Thymus (tissue), 11 donors: Measurements from ENCODE around the gene SEPTIN10. TPM values are rescaled to one million over a fixed set of nuclear protein-coding genes. Genes with fewer than 3 reads are reported as not detected.

Source experiments
- DNase-seq, 9 donors: peaks; one replicate each; pipeline ENCODE4 v3.0.0-alpha.2; 2013; ENCODE audit warnings: low spot score in 9 of 9, low read depth in 6 of 9, missing footprints in 1 of 9
- H3K27ac ChIP-seq, 2 donors: one replicate each; pipeline ENCODE4 v1.5.1; 2013; ENCODE audit warnings: control low read depth in 1 of 2, low read depth in 1 of 2, low read length in 1 of 2, mild to moderate bottlenecking in 1 of 2, moderate library complexity in 1 of 2
- H3K27me3 ChIP-seq, 2 donors: one replicate each; pipeline ENCODE4 v1.5.1; 2013; ENCODE audit warnings: low read length in 1 of 2; ENCODE audit not compliant: control insufficient read depth in 2 of 2, insufficient read depth in 1 of 2
- H3K36me3 ChIP-seq, 2 donors: one replicate each; pipeline ENCODE4 v1.5.1; 2013; ENCODE audit warnings: low read length in 1 of 2, mild to moderate bottlenecking in 1 of 2, moderate library complexity in 1 of 2; ENCODE audit not compliant: control insufficient read depth in 2 of 2, insufficient read depth in 2 of 2
- H3K4me1 ChIP-seq, 2 donors: one replicate each; pipeline ENCODE4 v1.5.1; 2013; ENCODE audit warnings: low read length in 2 of 2; ENCODE audit not compliant: control insufficient read depth in 2 of 2, insufficient read depth in 2 of 2
- H3K4me3 ChIP-seq, 2 donors: one replicate each; pipeline ENCODE4 v1.5.1; 2013; ENCODE audit warnings: low read length in 2 of 2, control low read depth in 1 of 2, mild to moderate bottlenecking in 1 of 2
- H3K9me3 ChIP-seq, 2 donors: one replicate each; pipeline ENCODE4 v1.5.1; 2013; ENCODE audit warnings: low read length in 1 of 2, mild to moderate bottlenecking in 1 of 2; ENCODE audit not compliant: control insufficient read depth in 2 of 2, insufficient read depth in 1 of 2
- WGBS: extraction: QIAGEN DNeasy Blood & Tissue Kit; methylation state at CpG from one replicate; pipeline ENCODE4 v1.1.7; 2013; 5-methylcytosine and 5-hydroxymethylcytosine counted together
- polyA plus RNA-seq: library from polyadenylated mRNA; stranded (reverse); fragments of 200-250 nt; gene quantifications from one replicate; pipeline ENCODE4 v1.2.3, GENCODE V29; 2013
- total RNA-seq: library from RNA; stranded (reverse); fragments of 120-200 nt; gene quantifications from one replicate; pipeline ENCODE4 v1.2.4, GENCODE V29; 2013
- donor health status: healthy.

SEPTIN10 gene
- total and polyA plus RNA-seq, 2 donors = 27.3 to 42.4 TPM

DNA sequence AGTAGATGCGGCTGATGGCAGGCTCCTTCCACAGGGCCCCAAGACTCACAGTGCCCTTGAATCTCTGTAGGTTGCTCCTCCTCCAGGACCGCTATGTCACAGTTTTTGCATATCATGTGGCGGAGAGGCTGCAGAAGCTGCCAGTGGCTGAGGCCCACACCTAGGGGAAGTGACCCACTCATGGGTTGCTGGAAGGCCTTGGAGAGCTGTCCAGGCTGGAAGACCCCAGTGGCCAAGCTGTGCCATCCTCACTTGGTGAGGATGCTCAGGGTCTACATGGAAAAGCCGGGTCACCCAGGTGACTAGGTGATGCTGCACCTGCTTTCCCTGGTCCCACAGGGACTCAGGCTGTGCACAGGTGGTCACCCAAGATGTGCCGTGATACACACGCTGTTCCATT lies 90.6 kb downstream of the SEPTIN10 start:
- Histone ChIP-seq H3K36me3 (no peaks in the 10 kb centered on the region), H3K27me3 (no peaks in the 10 kb centered on the region), H3K4me3 (no peak overlapping the region), H3K4me1 (peaks cover 0 to 3% of the 10 kb centered on the region in 2 donors), H3K9me3 (no peaks in the 10 kb centered on the region), H3K27ac (no peak overlapping the region)
- no peak for DNase-seq
- 78% methylated on average over 6 of the region's 6 CpGs for WGBS

DNA sequence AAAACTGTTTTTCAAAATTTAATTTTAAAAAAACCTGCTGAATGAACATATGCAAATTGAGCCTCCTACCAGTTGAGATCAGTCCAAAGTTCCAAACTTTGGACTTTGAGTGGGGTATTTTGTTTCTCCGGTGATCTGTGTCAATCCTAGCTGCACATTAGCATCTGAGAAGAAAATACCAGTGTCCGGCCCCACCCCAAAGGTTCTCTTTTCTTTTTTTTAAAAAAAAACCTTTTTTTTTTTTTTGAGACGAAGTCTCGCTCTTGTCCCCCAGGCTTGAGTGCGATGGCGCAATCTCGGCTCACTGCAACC lies 91.7 kb downstream of the SEPTIN10 start:
- Histone ChIP-seq H3K4me3 (no peak overlapping the region), H3K36me3 (no peaks in the 10 kb centered on the region), H3K27ac (no peak overlapping the region), H3K27me3 (no peaks in the 10 kb centered on the region), H3K4me1 (peaks cover 0 to 10% of the 10 kb centered on the region in 2 donors), H3K9me3 (no peaks in the 10 kb centered on the region)
- DNase-seq = no peak
- WGBS = 96% methylated on average over 7 of the region's 7 CpGs

DNA sequence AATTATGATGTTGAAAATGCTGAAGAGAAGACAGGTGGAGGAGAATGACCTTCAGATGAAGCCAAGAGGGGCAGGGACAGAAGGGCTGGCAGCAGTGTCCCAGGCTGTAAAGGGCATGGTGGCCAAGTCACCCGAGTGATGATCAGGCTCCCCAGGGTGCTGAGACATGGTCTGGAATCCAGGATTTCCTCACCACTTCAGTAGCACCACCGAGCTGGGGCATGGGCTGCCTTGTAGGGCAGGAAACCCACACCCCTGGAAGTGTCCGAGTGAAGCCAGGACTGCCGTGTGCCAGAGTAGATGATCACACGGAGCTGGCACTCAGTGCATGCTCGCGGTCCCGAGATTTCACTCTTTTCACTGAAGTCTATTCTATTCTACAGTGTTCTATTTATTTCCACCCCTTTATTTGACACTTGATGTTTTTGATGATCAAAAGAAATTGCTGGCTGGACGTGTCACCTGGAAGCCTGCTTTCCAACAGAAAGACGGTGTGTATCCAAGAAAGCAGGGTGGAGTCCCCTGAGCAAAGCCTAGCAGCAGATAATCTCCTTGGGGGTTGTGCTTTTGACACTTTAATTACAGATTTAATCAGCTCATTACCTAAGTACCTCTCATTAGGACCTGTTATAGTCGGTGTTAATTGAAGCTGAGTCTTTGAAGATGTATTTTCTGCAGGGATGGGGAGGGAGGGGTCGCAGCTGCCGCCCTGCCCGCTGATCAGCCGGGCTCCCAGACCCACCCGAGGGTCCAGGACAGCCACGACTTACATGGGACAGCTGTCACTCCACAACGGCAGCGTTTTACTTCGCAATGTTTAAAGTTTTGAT lies 92.3 kb downstream of the SEPTIN10 start:
- 90% methylated on average over 20 of the region's 20 CpGs for WGBS
- H3K4me3 ChIP-seq = no peak overlapping the region
- no peak overlapping the region for H3K27ac ChIP-seq
- no peaks in the 10 kb centered on the region for H3K9me3 ChIP-seq
- DNase-seq = no peak
- H3K36me3 ChIP-seq = no peaks in the 10 kb centered on the region
- H3K27me3 ChIP-seq = no peaks in the 10 kb centered on the region
- H3K4me1 ChIP-seq = peaks cover 0 to 10% of the 10 kb centered on the region in 2 donors

DNA sequence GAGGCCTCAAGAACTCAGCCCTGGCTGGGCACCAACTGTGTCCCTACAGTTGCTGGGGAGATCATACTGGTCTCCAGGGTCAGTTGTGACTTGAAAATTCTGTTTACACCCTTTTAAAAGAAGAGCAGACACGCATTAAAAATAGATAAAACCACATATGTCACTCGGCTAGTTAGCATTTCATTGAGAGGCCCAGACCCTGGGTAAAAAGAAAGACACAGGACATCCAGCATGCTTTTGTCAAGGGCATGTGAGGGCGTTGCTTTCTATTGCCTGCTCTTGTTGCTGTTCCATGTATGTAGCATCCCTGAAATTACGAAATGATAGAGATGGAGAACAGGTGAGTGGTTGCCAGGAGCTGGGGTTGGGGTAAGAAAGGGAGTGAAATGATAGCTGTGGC lies 94.3 kb downstream of the SEPTIN10 start:
- 91% methylated on average over 4 of the region's 4 CpGs for WGBS
- Histone ChIP-seq H3K4me3 (no peak overlapping the region), H3K9me3 (no peaks in the 10 kb centered on the region), H3K36me3 (no peaks in the 10 kb centered on the region), H3K27me3 (no peaks in the 10 kb centered on the region), H3K27ac (peak overlapping the region in 1 of 2 donors; percentile 51), H3K4me1 (peaks cover 0 to 13% of the 10 kb centered on the region in 2 donors)
- no peak for DNase-seq

DNA sequence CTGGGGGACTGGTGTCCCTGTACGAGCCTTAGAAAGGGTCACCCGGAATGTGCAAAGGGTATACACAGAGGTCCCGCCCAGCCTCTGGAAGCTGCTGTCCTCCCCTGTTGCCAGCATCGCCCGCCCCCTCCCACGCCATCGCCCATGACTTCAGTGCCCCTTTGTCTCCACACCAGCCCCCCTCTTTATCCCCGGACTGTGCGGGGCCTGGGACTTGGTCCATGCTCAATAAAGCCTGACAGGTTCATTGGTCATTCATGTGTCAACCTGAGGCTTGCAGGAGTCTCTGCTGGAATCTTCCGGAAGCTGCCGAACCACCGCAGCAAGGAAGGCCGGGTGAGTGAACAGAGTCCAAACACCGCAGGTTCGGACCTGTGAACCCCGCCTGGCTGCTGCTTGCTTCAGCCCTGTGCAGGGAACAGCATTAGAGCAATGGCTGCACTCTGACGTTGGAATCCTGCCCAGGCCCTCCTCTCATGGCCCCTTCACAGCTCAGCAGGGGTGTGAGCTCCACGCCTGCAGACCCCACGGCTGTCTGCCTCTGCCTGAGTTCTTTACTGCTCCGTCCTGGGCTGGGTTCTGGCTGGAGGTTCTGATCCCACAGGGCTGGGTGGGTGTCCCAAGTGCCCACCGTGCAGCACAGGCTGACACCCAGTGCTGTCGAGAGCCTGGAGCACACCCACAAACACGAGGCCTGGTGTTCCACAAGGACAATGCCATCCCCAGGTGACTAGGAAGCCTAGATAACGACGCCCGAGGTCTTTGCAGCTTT lies 96.5 kb downstream of the SEPTIN10 start:
- Histone ChIP-seq H3K36me3 (no peaks in the 10 kb centered on the region), H3K4me3 (no peak overlapping the region), H3K27me3 (no peaks in the 10 kb centered on the region), H3K9me3 (no peaks in the 10 kb centered on the region), H3K27ac (no peak overlapping the region), H3K4me1 (peaks cover 0 to 24% of the 10 kb centered on the region in 2 donors)
- WGBS = 90% methylated on average over 26 of the region's 26 CpGs
- no peak for DNase-seq

DNA sequence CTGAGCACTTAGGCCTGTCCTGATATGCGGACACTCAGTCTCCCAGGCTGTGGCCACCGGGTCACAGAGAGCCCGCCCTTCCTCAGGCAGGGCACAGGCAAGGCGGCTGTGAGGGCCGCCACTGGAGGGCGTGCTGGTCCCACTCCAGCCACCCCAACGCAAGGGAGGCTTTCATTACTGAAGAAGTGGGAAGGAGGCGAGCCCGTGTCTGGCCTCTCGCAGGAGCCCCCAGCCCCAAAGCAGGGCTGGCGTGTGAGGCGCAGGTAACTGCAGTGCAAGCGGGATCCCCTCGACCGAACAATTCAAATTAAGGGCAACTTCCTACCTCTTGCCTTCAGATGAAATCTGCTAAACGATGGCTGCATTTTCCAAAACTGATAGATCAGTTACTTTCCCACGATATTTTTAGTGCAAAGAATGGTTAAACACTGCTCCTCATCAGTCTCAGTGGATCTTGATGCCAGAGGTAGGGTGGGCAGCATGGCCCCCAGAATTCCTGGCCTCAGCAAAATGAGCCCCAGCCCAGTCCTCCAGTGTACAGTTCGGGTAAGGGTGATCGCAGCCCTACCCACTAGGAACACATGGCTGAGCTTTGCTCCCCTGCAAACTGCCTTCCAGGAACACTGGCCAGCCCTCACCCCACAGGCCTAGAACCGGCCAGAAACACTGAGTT lies 97.2 kb downstream of the SEPTIN10 start:
- 72% methylated on average over 20 of the region's 20 CpGs for WGBS
- Histone ChIP-seq H3K9me3 (no peaks in the 10 kb centered on the region), H3K27me3 (no peaks in the 10 kb centered on the region), H3K27ac (no peak overlapping the region), H3K4me3 (no peak overlapping the region), H3K36me3 (no peaks in the 10 kb centered on the region), H3K4me1 (peaks cover 0 to 24% of the 10 kb centered on the region in 2 donors)
- DNase-seq = no peak

DNA sequence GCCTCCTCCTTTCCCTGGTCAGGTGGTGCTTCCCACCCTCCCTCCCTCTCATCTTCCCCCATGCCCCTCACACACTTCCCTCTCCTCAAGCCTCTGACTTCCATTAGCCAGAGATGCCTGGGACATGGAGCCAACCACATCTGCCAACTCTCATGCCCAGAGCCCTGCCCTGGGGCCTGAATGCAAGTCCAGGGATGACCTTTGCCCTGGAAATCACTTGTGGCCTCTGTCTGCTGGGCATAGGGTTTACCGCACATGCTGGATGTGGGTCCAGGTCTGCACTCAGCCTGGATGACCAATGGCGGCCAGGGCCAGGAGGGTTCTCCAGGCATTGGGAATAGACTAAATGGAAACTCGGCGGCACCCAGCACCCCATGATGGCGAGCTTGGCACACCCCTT lies 98.9 kb downstream of the SEPTIN10 start:
- Histone ChIP-seq H3K27ac (peak overlapping the region in 1 of 2 donors; percentile 84), H3K4me1 (peaks cover 0 to 24% of the 10 kb centered on the region in 2 donors), H3K9me3 (no peaks in the 10 kb centered on the region), H3K36me3 (no peaks in the 10 kb centered on the region), H3K4me3 (no peak overlapping the region), H3K27me3 (no peaks in the 10 kb centered on the region)
- WGBS = over 99% methylated on average over 5 of the region's 5 CpGs
- no peak for DNase-seq

DNA sequence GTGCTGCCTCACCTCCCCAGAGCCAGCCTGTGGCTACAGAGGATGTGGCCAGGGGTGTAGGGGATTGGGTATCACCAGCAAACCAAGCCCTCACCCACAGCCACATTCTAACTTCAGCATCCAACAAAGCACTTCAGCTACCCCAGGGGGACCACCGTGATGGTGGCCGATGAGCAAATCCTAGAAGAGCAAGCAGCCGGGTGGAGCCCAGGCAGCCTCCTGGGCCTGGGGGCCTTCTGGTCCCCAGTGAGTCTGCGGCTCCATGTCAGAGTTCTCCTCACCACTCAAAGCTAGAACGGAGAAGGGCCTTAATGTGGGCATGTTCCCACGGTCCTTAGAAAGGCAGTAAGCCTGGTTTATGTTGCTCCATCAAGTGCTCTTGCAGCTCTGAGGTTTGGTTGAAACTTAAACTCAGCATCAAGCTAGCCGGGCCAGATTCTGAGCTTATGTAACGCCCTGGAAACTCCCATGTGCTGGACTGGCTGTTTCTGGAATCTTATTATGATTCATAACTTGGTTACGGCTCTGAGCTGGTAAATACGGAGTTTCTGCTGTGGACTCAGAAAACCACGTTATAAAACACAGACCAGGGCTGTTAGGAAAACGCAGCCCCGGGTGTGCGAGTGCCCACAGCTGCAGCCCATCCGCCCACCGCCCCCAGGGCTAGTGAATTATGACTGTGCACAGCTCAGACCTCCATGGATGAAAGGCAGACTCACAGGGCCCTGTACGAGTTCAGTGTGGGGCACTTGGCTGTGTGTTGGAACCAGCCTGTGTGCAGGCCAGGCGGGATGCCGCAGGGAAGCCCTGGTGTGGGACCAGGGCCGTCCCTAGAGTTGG lies 99.8 kb downstream of the SEPTIN10 start:
- no peak overlapping the region for H3K4me3 ChIP-seq
- peaks cover 0 to 24% of the 10 kb centered on the region in 2 donors for H3K4me1 ChIP-seq
- no peaks in the 10 kb centered on the region for H3K9me3 ChIP-seq
- peak overlapping the region; percentile 84 for H3K27ac ChIP-seq
- peak in 1 of 9 donors; percentile 22 for DNase-seq
- no peaks in the 10 kb centered on the region for H3K27me3 ChIP-seq
- no peaks in the 10 kb centered on the region for H3K36me3 ChIP-seq
- 91% methylated on average over 20 of the region's 20 CpGs for WGBS
